Coronary artery (tissue), 2 donors: Measurements from ENCODE around the gene FBXO10.
"Not testable (repeated sequence)": the region's sequence is repeated elsewhere in the genome, so short reads cannot be mapped to it uniquely, and the experiment has no call there.

Experiments
- DNase-seq: peaks from one replicate; pipeline ENCODE4 v3.0.0-alpha.2; 2017; ENCODE audit warnings: low spot score
- H3K27ac ChIP-seq, 2 donors: fragments of 200-600 bp; sonication (generic); one replicate each; pipeline ENCODE4 v1.5.1; 2016 to 2019
- H3K4me3 ChIP-seq: fragments of 200-600 bp; sonication (generic); 2 replicates; pipeline ENCODE4 v1.5.1; 2016; ENCODE audit warnings: mild to moderate bottlenecking, moderate library complexity
- TF ChIP-seq, protein P1 (sequence below): fragments of 200-600 bp; sonication (generic); IDR thresholded peaks from one replicate; pipeline ENCODE4 v1.5.1; 2019; ENCODE audit warnings: antibody characterized with exemption

The FBXO10 gene

DNA sequence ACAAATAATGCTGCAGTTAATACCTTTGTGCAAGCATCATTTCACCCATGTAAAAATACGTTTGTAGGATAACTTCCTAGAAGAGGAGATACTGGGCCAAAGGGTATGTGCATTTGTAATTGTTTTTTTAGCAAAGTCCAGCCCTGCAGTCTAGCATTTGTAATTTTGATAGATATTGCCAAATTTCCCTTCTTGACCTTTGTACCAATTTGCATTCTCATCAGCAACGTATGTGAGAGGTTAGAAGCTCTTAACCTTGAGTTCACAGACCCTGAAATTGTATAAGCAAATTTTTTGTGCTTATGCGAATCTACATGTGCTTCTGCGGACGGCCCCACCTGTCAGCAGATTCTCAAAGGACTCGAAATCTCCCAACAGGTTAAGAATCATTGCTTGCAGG lies 34.8 kb upstream of the FBXO10 start:
- Histone ChIP-seq H3K4me3 (no peak overlapping the region), H3K27ac (no peak overlapping the region)
- no peak for DNase-seq
- TF ChIP-seq, protein P1, sequence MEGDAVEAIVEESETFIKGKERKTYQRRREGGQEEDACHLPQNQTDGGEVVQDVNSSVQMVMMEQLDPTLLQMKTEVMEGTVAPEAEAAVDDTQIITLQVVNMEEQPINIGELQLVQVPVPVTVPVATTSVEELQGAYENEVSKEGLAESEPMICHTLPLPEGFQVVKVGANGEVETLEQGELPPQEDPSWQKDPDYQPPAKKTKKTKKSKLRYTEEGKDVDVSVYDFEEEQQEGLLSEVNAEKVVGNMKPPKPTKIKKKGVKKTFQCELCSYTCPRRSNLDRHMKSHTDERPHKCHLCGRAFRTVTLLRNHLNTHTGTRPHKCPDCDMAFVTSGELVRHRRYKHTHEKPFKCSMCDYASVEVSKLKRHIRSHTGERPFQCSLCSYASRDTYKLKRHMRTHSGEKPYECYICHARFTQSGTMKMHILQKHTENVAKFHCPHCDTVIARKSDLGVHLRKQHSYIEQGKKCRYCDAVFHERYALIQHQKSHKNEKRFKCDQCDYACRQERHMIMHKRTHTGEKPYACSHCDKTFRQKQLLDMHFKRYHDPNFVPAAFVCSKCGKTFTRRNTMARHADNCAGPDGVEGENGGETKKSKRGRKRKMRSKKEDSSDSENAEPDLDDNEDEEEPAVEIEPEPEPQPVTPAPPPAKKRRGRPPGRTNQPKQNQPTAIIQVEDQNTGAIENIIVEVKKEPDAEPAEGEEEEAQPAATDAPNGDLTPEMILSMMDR: no peak

DNA sequence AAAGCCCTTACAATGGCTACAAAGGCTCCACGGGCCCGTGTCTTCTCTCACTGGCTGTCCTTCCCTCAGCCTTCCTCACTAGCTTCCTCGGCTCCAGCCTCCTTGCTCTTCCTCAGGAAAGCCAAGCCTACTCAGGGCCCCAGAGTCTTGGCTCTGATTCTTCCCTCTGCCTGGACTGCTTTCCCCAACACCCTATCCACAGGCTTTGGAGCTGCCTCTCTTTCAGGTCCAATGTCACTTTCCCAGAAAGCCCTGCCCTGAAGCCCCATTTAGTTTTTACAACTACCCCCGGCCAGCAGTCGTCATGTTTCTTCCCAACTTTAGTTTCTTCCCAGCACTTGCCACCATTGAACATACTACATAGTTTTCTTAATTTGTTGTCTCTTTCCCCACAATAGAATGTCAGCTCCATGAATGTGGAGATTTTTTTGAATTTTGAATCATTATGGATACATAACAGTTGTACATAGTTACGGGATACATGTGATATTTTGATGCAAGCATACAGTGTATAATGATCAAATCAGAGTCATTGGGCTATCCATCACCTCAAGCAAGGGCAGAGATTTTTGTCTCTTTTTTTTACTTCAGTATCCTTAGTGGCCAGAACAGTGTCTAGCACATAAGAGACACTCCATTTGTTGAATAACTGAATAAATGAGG lies 33.7 kb upstream of the FBXO10 start:
- no peak for DNase-seq
- Histone ChIP-seq H3K27ac (no peak overlapping the region), H3K4me3 (no peak overlapping the region)
- TF ChIP-seq, protein P1: no peak

DNA sequence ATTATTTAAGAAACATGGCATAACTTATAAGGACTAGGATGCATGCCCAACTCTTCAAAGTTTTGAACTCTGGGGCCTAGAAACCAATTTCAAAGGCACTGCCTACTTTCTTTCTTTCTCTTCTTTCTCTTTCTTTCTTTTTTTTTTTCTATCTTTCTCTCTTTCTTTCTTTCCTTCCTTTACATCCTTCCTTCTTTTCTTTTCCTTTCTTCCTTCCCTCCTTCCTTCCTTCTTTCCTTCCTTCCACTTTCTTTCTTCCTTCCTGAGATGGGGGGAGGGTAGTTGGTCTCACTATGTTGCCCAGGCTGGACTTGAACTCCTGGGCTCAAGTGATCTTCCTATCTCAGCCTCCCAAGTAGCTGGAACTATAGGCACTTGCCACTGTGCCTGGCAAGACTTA lies 32.1 kb upstream of the FBXO10 start:
- Histone ChIP-seq H3K4me3 (no peak overlapping the region), H3K27ac (no peak overlapping the region)
- TF ChIP-seq, protein P1: no peak
- no peak for DNase-seq

DNA sequence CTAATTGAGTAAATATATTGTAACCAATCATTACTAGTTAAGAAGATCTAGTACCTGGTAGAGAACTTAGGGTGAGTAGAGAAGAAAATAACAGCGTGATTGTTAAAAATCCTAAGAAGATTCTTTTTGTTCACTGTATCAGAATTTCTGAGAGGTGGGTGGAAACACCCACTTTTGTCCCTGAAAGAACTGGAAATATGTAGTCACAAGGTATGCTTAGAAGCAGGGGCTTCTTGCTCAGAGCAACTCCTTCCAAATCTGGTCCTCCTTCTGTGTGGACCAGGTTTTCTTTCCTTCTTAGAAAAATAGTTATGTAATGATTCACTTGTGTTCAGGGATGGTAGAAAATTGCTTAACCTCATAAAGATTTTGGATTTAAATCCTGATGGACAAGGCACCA lies 28.1 kb upstream of the FBXO10 start:
- TF ChIP-seq, protein P1: no peak
- DNase-seq: no peak
- Histone ChIP-seq H3K4me3 (no peak overlapping the region), H3K27ac (no peak overlapping the region)

DNA sequence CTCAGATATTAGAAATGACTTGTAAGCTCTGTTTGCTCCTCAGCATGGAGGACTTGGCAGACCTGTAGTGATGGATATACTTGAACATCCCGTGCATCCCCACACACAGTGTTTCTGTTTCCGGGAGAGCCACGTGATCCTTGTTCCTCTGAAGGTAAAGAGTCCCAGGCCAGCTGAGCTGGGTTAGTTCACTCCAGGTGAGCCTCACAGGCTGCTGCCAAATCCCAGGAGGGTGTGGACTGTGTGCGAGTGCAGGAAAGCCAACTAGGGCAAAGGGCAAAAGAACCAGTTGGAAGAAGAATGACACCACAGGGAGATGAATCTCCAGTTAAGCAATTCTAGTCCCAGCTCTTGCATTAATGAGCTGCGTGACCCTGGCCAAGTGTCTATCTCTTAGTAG lies 26.6 kb upstream of the FBXO10 start:
- H3K27ac ChIP-seq: no peak overlapping the region
- no peak overlapping the region for H3K4me3 ChIP-seq
- no peak for DNase-seq
- TF ChIP-seq, protein P1: no peak

DNA sequence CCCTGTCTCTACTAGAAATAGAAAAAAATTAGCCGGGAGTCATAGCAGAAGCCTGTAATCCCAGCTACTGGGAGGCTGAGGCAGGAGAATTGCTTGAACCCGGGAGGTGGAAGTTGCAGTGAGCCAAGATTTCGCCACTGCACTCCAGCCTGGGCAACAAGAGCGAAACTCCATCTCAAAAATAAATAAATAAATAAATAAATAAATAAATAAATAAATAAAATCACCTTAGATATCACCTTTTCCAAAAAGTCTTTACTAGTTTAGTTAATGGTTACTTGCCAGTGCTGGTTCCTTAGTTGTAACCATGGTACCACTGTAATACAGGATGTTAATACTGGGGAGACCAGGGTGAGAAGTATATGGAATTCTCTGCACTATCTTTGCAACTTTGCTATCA lies 25.9 kb upstream of the FBXO10 start:
- not testable (repeated sequence) for DNase-seq, H3K4me3 ChIP-seq, H3K27ac ChIP-seq

DNA sequence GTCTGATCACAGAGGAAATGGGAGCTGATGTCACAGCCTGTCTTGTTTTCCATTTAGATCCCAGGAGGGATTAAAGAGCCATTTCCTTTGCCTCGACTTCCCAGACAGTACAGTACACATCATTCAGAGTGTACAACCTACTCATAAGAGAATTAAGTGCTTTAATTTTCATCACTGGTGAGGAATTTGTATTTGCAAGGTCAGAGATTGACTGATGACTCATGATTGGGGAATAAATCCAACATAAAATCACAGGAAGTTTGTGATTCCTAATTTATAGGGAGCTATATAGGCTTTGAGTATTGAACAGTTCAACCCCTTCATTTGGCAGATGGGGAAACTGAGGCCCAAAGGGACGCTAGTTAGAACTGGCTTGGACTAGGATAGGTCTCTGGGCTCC lies 20.3 kb upstream of the FBXO10 start:
- no peak for DNase-seq
- no peak overlapping the region for H3K4me3 ChIP-seq
- TF ChIP-seq, protein P1: no peak
- no peak overlapping the region for H3K27ac ChIP-seq
